HEK293 (cell line): Measurements from ENCODE around the gene ANTXR1.

Experiments
- BCL11A ChIP-seq: fragments of 450-650 bp; formaldehyde crosslinking; IDR thresholded peaks from 2 replicates; pipeline ENCODE4 v1.5.1; 2016; ENCODE audit warnings: low read depth, missing biosample characterization, missing genetic modification characterization
- EGR2 ChIP-seq: fragments of 450-650 bp; formaldehyde crosslinking; IDR thresholded peaks from 2 replicates; pipeline ENCODE4 v1.5.1; 2016; ENCODE audit warnings: low read depth, missing biosample characterization, missing genetic modification characterization
- GLI4 ChIP-seq: fragments of 450-650 bp; formaldehyde crosslinking; IDR thresholded peaks from 2 replicates; pipeline ENCODE4 v1.5.1; 2016; ENCODE audit warnings: missing biosample characterization, missing genetic modification characterization
- GLIS2 ChIP-seq: fragments of 450-650 bp; formaldehyde crosslinking; IDR thresholded peaks from 2 replicates; pipeline ENCODE4 v1.5.1; 2016; ENCODE audit warnings: missing biosample characterization, missing genetic modification characterization
- HOXC10 ChIP-seq: sonication (generic); formaldehyde crosslinking; IDR thresholded peaks from 2 replicates; pipeline ENCODE4 v1.8.1; 2023; ENCODE audit warnings: mild to moderate bottlenecking, missing genetic modification reagents
- HOXD13 ChIP-seq: sonication (generic); formaldehyde crosslinking; IDR thresholded peaks from 2 replicates; pipeline ENCODE4 v1.8.0; 2022; ENCODE audit warnings: missing genetic modification reagents, borderline replicate concordance
- KLF10 ChIP-seq: fragments of 450-650 bp; IDR thresholded peaks from 2 replicates; pipeline ENCODE4 v1.5.1; 2018; ENCODE audit warnings: missing biosample characterization, mild to moderate bottlenecking, missing genetic modification characterization
- KLF8 ChIP-seq: fragments of 450-650 bp; formaldehyde crosslinking; IDR thresholded peaks from 2 replicates; pipeline ENCODE4 v1.5.1; 2016; ENCODE audit warnings: missing biosample characterization, missing genetic modification characterization
- MZF1 ChIP-seq: fragments of 450-650 bp; formaldehyde crosslinking; IDR thresholded peaks from 2 replicates; pipeline ENCODE4 v1.5.1; 2017; ENCODE audit warnings: missing biosample characterization, missing genetic modification characterization, borderline replicate concordance
- SP2 ChIP-seq: fragments of 450-650 bp; formaldehyde crosslinking; IDR thresholded peaks from 2 replicates; pipeline ENCODE4 v1.5.1; 2016; ENCODE audit warnings: missing biosample characterization, missing genetic modification characterization
- SP3 ChIP-seq: fragments of 450-650 bp; formaldehyde crosslinking; IDR thresholded peaks from 2 replicates; pipeline ENCODE4 v1.5.1; 2016; ENCODE audit warnings: missing biosample characterization, missing genetic modification characterization
- TCF7L2 ChIP-seq: IDR thresholded peaks from 2 replicates; pipeline ENCODE4 v1.6.1; 2011; ENCODE audit warnings: low read depth, mild to moderate bottlenecking, inconsistent platforms, low read length, moderate library complexity, borderline replicate concordance
- YY1 ChIP-seq: fragments of 450-650 bp; formaldehyde crosslinking; IDR thresholded peaks from 2 replicates; pipeline ENCODE4 v1.5.1; 2018; ENCODE audit warnings: missing biosample characterization, missing genetic modification characterization
- ZNF175 ChIP-seq: fragments of 450-650 bp; formaldehyde crosslinking; IDR thresholded peaks from 2 replicates; pipeline ENCODE4 v1.5.1; 2016; ENCODE audit warnings: missing biosample characterization, missing genetic modification characterization
- ZNF23 ChIP-seq: fragments of 450-650 bp; formaldehyde crosslinking; IDR thresholded peaks from 2 replicates; pipeline ENCODE4 v1.5.1; 2016; ENCODE audit warnings: missing biosample characterization, missing genetic modification characterization, borderline replicate concordance
- ZNF24 ChIP-seq: fragments of 450-650 bp; formaldehyde crosslinking; IDR thresholded peaks from 2 replicates; pipeline ENCODE4 v1.5.1; 2016; ENCODE audit warnings: missing biosample characterization, missing genetic modification characterization
- ZNF248 ChIP-seq: fragments of 450-650 bp; formaldehyde crosslinking; IDR thresholded peaks from 2 replicates; pipeline ENCODE4 v1.5.1; 2017; ENCODE audit warnings: missing biosample characterization, missing genetic modification characterization
- ZNF274 ChIP-seq, 2 experiments: fragments of 200-500 bp in 1 of 2; fragments of 450-650 bp in 1 of 2; sonication (Bioruptor generic) in 1 of 2; formaldehyde crosslinking in 1 of 2; IDR thresholded peaks; 2 replicates each; pipeline versions ENCODE4 v1.5.1 to v1.6.1; 2014 to 2016; ENCODE audit warnings: borderline replicate concordance in 1 of 2, inconsistent platforms in 1 of 2, low read length in 1 of 2, missing biosample characterization in 1 of 2, missing genetic modification characterization in 1 of 2
- ZNF341 ChIP-seq: fragments of 450-650 bp; formaldehyde crosslinking; IDR thresholded peaks from 2 replicates; pipeline ENCODE4; 2016; ENCODE audit warnings: low read depth, missing biosample characterization, missing genetic modification characterization
- ZNF354C ChIP-seq: fragments of 450-650 bp; formaldehyde crosslinking; IDR thresholded peaks from 2 replicates; pipeline ENCODE4 v1.5.1; 2016; ENCODE audit warnings: missing biosample characterization, missing genetic modification characterization, low read depth, borderline replicate concordance
- ZNF366 ChIP-seq: fragments of 450-650 bp; formaldehyde crosslinking; conservative IDR thresholded peaks from 2 replicates; pipeline ENCODE4 v1.5.1; 2016; ENCODE audit warnings: missing biosample characterization, missing genetic modification characterization
- ZNF391 ChIP-seq: fragments of 450-650 bp; formaldehyde crosslinking; IDR thresholded peaks from 2 replicates; pipeline ENCODE4 v1.5.1; 2016; ENCODE audit warnings: low read depth, missing biosample characterization, missing genetic modification characterization, borderline replicate concordance
- ZNF394 ChIP-seq: fragments of 450-650 bp; formaldehyde crosslinking; IDR thresholded peaks from 2 replicates; pipeline ENCODE4 v1.5.1; 2016; ENCODE audit warnings: missing biosample characterization, missing genetic modification characterization, mild to moderate bottlenecking, moderate library complexity, borderline replicate concordance
- ZNF529 ChIP-seq: fragments of 450-650 bp; formaldehyde crosslinking; IDR thresholded peaks from 2 replicates; pipeline ENCODE4 v1.5.1; 2017; ENCODE audit warnings: missing genetic modification characterization, missing biosample characterization; ENCODE audit not compliant: insufficient replicate concordance
- ZNF558 ChIP-seq: fragments of 450-650 bp; formaldehyde crosslinking; IDR thresholded peaks from 2 replicates; pipeline ENCODE4 v1.5.1; 2016; ENCODE audit warnings: missing biosample characterization, missing genetic modification characterization
- ZNF610 ChIP-seq: fragments of 450-650 bp; formaldehyde crosslinking; IDR thresholded peaks from 2 replicates; pipeline ENCODE4 v1.5.1; 2016; ENCODE audit warnings: missing biosample characterization, missing genetic modification characterization, borderline replicate concordance
- ZNF747 ChIP-seq: fragments of 450-650 bp; formaldehyde crosslinking; IDR thresholded peaks from 2 replicates; pipeline ENCODE4 v1.5.1; 2016; ENCODE audit warnings: missing biosample characterization, missing genetic modification characterization
- ZNF76 ChIP-seq: fragments of 450-650 bp; formaldehyde crosslinking; IDR thresholded peaks from 2 replicates; pipeline ENCODE4; 2016; ENCODE audit warnings: low read depth, missing biosample characterization, missing genetic modification characterization, borderline replicate concordance
- ZNF830 ChIP-seq: fragments of 450-650 bp; IDR thresholded peaks from 2 replicates; pipeline ENCODE4 v1.5.0; 2018; ENCODE audit warnings: missing biosample characterization, missing genetic modification characterization, low read depth, mild to moderate bottlenecking, moderate library complexity
- ZNF837 ChIP-seq: fragments of 450-650 bp; formaldehyde crosslinking; IDR thresholded peaks from 2 replicates; pipeline ENCODE4 v1.5.1; 2016; ENCODE audit warnings: missing biosample characterization, missing genetic modification characterization
- ZXDB ChIP-seq: fragments of 450-650 bp; formaldehyde crosslinking; IDR thresholded peaks from 2 replicates; pipeline ENCODE4 v1.5.1; 2016; ENCODE audit warnings: missing biosample characterization, missing genetic modification characterization
- TF ChIP-seq, protein P1 (sequence below): fragments of 450-650 bp; IDR thresholded peaks from 2 replicates; pipeline ENCODE4 v1.5.1; 2018; ENCODE audit warnings: missing biosample characterization, missing genetic modification characterization
- TF ChIP-seq, protein P2 (sequence below): fragments of 450-650 bp; IDR thresholded peaks from 2 replicates; pipeline ENCODE4 v1.5.1; 2018; ENCODE audit warnings: missing biosample characterization, mild to moderate bottlenecking, missing genetic modification characterization
- TF ChIP-seq, protein P3 (sequence below): fragments of 450-650 bp; formaldehyde crosslinking; IDR thresholded peaks from 2 replicates; pipeline ENCODE4 v1.5.1; 2016; ENCODE audit warnings: missing biosample characterization, missing genetic modification characterization
- TF ChIP-seq, protein P4 (sequence below): fragments of 450-650 bp; formaldehyde crosslinking; IDR thresholded peaks from 2 replicates; pipeline ENCODE4 v1.5.1; 2016; ENCODE audit warnings: missing biosample characterization, missing genetic modification characterization

Gene ANTXR1

DNA sequence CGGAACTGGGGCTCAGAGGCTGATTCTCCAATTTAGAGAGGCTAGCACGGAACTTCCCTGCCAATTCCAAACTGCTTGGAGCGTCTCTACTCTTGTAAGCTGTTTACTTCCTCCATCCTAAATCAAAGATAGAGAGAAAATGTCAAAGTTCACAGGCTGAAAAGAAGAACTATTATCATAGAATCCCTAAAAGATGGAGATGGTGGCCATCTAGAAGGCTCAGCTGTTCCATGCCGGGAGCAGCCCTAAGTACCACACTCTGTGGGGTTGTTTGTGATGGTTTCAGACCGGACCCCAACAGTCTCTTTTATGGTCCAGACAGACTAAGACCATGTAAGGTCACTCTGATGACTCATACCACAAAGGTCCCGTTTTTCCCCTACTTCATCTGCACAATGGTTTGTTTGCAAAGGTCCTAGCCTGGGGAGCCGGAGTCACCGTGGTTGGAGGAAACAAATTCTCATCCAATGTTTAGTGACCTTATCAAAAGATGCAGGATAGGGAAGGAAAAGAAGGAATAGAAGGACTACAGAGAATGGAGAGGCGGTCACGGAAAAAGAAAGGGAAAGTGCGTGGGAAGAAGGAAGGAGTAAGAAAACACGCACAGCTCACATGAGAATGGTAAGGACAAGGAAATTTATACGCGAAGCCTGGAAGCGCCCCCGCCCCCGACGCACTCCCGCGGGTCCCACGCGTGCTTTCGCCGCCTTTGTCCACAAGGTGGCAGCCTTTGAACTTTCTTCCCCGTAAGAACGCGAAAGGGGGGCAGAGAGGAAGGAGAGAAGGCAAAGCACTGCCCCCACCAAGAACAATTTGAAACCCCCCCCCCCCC, 453 bp upstream of the ANTXR1 start (continued):
- TF ChIP-seq, protein P1, sequence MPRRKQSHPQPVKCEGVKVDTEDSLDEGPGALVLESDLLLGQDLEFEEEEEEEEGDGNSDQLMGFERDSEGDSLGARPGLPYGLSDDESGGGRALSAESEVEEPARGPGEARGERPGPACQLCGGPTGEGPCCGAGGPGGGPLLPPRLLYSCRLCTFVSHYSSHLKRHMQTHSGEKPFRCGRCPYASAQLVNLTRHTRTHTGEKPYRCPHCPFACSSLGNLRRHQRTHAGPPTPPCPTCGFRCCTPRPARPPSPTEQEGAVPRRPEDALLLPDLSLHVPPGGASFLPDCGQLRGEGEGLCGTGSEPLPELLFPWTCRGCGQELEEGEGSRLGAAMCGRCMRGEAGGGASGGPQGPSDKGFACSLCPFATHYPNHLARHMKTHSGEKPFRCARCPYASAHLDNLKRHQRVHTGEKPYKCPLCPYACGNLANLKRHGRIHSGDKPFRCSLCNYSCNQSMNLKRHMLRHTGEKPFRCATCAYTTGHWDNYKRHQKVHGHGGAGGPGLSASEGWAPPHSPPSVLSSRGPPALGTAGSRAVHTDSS (tag by site-specific recombination): no peak
- TF ChIP-seq ZNF274 (IDR thresholded peaks at IDR 0.05; ENCODE audit: low read length): no peak
- no peak for TF ChIP-seq ZNF274 (tag by site-specific recombination; IDR thresholded peaks at IDR 0.05; ENCODE audit: borderline replicate concordance)
- TF ChIP-seq KLF10: no peak
- no peak for TF ChIP-seq BCL11A (tag by site-specific recombination)
- TF ChIP-seq ZNF341 (tag by site-specific recombination): no peak
- peak; percentile 79 for TF ChIP-seq EGR2 (tag by site-specific recombination)
- no peak for TF ChIP-seq ZNF529 (tag by site-specific recombination)
- TF ChIP-seq SP2: no peak
- TF ChIP-seq ZNF366: peak; percentile 92
- TF ChIP-seq ZNF354C (tag by site-specific recombination): no peak
- TF ChIP-seq ZNF558 (tag by site-specific recombination): no peak
- TF ChIP-seq ZNF24: no peak
- TF ChIP-seq, protein P2, sequence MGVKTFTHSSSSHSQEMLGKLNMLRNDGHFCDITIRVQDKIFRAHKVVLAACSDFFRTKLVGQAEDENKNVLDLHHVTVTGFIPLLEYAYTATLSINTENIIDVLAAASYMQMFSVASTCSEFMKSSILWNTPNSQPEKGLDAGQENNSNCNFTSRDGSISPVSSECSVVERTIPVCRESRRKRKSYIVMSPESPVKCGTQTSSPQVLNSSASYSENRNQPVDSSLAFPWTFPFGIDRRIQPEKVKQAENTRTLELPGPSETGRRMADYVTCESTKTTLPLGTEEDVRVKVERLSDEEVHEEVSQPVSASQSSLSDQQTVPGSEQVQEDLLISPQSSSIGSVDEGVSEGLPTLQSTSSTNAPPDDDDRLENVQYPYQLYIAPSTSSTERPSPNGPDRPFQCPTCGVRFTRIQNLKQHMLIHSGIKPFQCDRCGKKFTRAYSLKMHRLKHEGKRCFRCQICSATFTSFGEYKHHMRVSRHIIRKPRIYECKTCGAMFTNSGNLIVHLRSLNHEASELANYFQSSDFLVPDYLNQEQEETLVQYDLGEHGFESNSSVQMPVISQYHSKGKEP (tag by site-specific recombination): no peak
- TF ChIP-seq HOXD13 (CRISPR knock-in tag): no peak
- no peak for TF ChIP-seq ZNF610 (tag by site-specific recombination)
- TF ChIP-seq GLIS2 (tag by site-specific recombination): 0 out of 2 replicates have a peak, but pooled peaks have one; percentile 17
- TF ChIP-seq HOXC10 (CRISPR knock-in tag): no peak
- no peak for TF ChIP-seq ZNF175 (tag by site-specific recombination)
- TF ChIP-seq ZXDB (tag by site-specific recombination): no peak
- TF ChIP-seq ZNF830 (tag by site-specific recombination): no peak
- no peak for TF ChIP-seq GLI4 (tag by site-specific recombination)
- TF ChIP-seq SP3: no peak
- TF ChIP-seq ZNF747 (tag by site-specific recombination): no peak
- TF ChIP-seq ZNF76 (tag by site-specific recombination): no peak
- TF ChIP-seq YY1 (tag by site-specific recombination): no peak
- no peak for TF ChIP-seq KLF8
- TF ChIP-seq ZNF248 (tag by site-specific recombination): no peak
- no peak for TF ChIP-seq MZF1 (tag by site-specific recombination)
- no peak for TF ChIP-seq ZNF837 (tag by site-specific recombination)
- TF ChIP-seq ZNF391 (tag by site-specific recombination): no peak
- TF ChIP-seq, protein P3, sequence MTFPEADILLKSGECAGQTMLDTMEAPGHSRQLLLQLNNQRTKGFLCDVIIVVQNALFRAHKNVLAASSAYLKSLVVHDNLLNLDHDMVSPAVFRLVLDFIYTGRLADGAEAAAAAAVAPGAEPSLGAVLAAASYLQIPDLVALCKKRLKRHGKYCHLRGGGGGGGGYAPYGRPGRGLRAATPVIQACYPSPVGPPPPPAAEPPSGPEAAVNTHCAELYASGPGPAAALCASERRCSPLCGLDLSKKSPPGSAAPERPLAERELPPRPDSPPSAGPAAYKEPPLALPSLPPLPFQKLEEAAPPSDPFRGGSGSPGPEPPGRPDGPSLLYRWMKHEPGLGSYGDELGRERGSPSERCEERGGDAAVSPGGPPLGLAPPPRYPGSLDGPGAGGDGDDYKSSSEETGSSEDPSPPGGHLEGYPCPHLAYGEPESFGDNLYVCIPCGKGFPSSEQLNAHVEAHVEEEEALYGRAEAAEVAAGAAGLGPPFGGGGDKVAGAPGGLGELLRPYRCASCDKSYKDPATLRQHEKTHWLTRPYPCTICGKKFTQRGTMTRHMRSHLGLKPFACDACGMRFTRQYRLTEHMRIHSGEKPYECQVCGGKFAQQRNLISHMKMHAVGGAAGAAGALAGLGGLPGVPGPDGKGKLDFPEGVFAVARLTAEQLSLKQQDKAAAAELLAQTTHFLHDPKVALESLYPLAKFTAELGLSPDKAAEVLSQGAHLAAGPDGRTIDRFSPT (tag by site-specific recombination): no peak
- no peak for TF ChIP-seq ZNF23 (tag by site-specific recombination)
- TF ChIP-seq, protein P4, sequence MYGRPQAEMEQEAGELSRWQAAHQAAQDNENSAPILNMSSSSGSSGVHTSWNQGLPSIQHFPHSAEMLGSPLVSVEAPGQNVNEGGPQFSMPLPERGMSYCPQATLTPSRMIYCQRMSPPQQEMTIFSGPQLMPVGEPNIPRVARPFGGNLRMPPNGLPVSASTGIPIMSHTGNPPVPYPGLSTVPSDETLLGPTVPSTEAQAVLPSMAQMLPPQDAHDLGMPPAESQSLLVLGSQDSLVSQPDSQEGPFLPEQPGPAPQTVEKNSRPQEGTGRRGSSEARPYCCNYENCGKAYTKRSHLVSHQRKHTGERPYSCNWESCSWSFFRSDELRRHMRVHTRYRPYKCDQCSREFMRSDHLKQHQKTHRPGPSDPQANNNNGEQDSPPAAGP (tag by site-specific recombination): no peak
- no peak for TF ChIP-seq TCF7L2
- no peak for TF ChIP-seq ZNF394 (tag by site-specific recombination)
